Skeletal muscle cell (primary cell): ENCODE results near the gene LAMB4.
A peak's percentile ranks its signal among the peaks of the same experiment; 100 is the strongest.

Experiments used
- DNase-seq: peaks from one replicate; pipeline ENCODE4 v3.0.0-alpha.2; 2010; ENCODE audit warnings: low read depth
- H3K4me3 ChIP-seq: 2 replicates; pipeline ENCODE4 v1.5.1; 2011; ENCODE audit warnings: low read depth, mild to moderate bottlenecking, control low read depth, low read length, moderate library complexity

Gene LAMB4

DNA sequence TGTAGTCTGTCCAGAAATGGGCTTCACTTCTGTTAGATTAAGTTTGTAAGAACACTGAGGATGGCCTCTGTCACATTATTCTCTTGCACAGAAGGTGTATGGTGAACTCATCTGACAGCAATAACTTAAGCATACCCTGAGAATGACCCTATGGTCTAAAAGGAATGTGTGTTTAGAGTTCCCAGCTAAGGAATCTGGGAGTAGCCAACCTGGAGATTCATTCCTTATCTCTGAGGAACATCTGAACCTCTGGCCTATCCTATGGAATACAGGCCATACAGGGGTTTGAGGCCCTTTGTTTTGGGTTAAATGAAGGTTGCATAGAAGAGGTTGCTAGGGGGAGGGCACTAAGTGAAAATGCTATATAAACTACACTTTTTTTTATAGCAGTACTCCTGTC, 41.4 kb downstream of the LAMB4 start:
- H3K4me3 ChIP-seq, result no peak overlapping the region
- no peak for DNase-seq

DNA sequence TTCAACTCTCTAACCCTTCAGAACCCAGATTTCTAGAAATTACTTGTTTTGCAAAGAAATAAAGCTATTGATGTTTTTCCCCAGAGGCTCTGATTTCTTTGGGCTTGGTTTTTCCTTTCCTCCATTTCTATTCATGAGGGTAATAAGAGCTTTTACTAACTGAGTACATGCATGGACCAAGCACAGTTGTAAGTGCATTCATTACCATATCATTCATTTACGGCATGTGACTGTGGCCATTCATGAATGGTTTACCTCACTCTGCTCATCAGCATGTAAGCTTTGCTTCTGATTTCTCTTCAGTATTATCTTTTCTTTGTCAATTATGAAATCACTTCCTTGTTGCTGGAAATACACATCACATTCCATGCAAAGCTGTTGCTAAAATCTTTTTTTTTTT, 42.4 kb downstream of the LAMB4 start:
- no peak for DNase-seq

DNA sequence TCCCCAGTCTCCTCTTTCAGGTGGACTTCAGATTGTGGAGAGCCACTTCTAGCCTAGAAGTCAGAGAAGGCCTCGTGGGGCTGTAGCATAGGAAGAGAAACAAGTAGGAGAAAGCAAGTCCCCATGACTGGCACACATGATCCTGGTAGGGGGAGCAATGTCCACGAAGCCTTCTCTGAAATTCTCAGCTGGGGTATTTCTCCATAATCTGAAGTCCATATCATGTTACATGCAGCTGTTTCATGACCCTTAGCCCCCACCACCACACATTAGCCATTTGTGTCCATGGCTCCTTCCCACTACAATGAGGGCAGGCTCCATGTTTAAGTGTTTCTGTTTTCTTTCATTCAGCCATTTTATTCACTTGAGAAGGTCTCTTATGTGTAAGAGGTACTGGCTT, 43.2 kb downstream of the LAMB4 start:
- H3K4me3 ChIP-seq, result no peak overlapping the region
- no peak for DNase-seq

More for the DNA sequence above, 42.4 kb downstream of the LAMB4 start:
- H3K4me3 ChIP-seq, result no peak overlapping the region

DNA sequence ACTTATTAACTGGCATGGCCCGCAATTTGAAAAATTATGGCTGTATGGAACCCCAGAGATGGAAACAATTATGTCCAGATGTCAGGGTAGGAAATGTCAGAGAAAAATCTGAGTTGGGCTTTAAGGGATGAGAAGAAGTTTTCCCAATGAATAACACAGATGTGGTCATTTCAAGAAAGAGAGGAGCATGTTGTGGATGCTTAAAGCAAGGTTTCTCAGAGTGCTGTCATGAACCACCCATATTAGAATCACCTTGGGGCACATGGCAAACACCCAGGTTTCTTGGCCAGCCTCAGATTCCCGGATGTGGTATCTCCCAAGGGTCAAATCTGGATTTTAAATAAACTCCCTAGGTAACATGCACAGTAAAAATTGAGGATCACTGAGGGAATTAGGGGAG, 43.6 kb downstream of the LAMB4 start:
- DNase-seq, result no peak
- H3K4me3 ChIP-seq, result no peak overlapping the region

DNA sequence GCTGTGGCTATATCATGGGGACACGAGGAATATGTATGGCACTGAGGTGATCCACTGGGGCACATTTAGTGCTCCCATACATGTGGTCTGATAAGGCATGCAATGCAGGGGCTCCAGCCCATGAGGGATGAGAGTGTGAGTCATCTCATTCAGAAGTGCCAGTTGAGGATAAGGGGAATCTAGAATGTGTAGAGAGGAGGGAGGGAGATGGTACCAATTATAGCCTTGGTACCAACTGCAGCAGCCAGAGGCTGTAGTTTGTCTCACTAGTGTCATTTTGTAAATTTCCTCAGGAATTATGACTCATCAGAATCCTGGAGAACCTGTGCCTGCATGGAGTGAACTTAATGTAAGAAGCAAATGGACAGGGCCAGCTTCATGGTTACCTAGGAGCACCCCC, 46.2 kb downstream of the LAMB4 start:
- DNase-seq, result no peak
- H3K4me3 ChIP-seq, result no peak overlapping the region

DNA sequence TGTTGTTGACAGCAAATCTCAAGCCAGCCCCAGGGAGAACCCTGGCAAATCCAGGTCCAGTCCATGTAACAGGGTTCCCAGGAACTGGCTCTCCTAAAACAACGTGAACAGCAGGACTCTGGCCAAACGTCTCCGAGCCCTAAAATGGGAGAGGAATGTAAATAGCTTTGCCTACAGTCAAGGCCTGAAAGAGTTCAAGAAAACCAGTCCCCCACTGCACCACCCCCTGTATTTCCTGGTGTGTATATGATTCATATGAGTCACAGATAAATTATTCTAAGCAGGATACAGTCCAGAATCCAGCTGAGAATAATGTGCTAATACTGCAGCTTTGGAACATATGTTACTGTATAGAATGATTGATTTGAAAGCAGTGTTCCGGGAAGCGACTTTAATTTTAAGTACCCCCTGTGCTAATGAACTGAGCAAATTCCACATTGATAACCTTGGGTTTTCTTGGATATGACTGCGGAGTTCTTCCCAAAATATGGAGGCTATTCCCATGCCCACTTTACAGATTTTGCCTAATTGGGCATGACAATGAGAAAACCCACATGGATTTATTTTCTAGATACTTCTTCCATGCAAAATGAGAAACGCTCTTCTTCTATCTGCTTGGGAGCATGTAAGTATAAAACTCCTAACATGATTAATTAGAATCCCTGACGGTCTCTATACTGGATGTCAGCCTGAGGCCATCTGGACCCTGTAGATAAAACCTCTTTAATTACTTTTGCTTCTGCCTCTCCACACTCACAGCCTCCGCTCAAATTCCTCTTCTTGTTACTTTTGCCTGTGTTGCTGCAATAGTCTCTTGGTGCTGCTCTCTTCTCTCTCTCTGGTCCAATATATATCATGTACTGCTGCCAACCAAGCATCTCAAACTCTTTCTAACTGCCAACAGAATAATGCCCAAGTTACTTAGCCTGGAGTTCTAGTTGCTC, 50.2 kb downstream of the LAMB4 start:
- DNase-seq, result peak; percentile 83

DNA sequence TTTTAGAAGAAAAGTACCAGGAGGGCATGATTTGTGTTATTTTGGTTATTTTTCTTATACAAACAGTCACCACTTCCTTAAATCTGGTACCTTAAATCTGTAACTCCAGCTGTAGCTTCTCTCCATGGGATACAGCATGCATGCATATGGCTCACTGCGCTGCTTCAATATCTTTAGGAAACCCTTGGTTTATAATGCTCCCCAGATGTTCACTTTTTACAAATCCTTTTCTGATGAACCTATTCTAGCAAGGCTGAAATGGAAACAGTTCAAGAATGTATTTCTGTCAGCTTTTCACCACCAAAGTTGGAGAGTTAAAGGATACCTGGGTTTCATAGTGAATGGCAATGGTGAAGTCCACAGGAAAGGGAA, 50.9 kb downstream of the LAMB4 start:
- H3K4me3 ChIP-seq, result no peak overlapping the region
- DNase-seq, result no peak

More for the DNA sequence above, 50.2 kb downstream of the LAMB4 start:
- no peak overlapping the region for H3K4me3 ChIP-seq

DNA sequence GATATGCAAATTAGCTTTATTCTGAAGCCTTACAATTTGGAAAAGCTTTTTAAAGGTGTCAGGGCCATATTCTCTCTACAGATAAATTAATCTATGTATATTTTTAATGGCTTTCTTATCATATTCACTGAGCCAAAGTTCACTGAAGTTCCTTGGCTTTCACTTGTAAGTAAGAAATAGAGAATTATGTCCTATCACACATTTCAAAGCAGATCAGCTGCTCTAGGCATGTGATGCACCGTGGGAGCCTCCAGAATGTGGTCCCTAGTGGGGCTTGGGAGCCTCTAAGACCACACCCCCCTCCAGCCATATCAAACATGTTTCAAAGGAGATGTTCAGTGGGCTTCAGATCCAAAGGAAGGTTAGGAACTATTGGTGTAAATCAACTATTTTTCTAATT, 51.5 kb downstream of the LAMB4 start:
- no peak overlapping the region for H3K4me3 ChIP-seq
- DNase-seq, result no peak

DNA sequence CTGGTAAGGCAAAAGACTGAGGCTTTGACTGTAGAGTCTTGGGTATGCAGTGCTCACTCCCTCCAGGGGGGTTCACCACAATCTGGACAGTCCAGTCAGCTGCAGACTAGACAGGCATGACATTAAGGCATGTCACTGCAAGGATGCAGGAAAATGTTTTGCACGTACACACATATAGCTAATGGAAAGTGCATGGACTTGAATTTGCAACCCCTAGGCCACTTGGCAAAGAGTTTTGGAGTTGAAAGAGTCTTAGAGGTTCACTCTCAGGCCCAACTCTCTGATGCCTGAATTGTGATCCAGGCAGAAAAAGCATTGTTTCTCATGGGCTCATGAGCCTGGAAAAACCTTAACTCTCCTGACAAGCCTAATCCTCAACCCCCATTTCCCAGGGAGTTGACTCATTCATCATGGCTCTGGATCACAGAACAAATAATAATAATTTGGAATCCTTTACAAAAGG, 51.9 kb downstream of the LAMB4 start:
- H3K4me3 ChIP-seq, result no peak overlapping the region
- DNase-seq, result no peak

DNA sequence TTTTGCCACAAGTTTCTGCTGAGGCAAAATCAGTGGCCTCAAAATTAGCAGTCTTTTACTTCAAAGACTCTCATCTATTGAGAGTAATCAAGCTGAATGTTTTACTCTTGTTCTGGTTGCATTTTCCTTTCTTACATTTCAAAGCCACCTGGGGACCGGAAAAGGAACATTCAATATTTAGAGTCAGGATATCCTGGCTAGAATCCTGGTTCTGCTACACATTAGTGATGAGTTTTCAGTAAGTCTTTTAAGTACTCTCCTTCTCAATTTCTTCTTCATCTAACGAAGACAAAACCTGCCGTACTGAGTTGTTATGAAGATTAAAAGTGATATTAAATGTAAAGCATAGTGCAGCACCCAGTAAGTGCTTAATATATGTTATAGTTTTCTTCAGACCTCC, 52.5 kb downstream of the LAMB4 start:
- H3K4me3 ChIP-seq, result no peak overlapping the region
- no peak for DNase-seq

DNA sequence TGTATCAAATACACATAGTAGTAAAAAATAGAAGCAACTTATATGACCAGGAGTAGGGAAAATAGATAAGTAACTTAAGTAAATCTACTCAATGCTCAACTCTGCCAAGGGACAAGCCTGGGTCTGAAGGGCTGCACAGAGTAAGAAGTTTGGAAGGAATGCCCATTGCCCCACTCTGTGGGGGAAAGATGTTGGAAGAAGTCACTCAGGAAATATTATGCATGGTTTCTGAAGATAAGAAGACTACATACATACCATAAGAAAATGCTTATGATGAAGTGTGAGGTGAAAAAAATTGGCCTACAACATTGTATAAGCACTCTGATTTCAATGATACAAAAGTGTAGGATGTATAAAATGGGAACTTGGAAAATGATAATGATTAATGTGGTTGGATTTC, 54.0 kb downstream of the LAMB4 start:
- no peak for DNase-seq
- H3K4me3 ChIP-seq, result no peak overlapping the region

DNA sequence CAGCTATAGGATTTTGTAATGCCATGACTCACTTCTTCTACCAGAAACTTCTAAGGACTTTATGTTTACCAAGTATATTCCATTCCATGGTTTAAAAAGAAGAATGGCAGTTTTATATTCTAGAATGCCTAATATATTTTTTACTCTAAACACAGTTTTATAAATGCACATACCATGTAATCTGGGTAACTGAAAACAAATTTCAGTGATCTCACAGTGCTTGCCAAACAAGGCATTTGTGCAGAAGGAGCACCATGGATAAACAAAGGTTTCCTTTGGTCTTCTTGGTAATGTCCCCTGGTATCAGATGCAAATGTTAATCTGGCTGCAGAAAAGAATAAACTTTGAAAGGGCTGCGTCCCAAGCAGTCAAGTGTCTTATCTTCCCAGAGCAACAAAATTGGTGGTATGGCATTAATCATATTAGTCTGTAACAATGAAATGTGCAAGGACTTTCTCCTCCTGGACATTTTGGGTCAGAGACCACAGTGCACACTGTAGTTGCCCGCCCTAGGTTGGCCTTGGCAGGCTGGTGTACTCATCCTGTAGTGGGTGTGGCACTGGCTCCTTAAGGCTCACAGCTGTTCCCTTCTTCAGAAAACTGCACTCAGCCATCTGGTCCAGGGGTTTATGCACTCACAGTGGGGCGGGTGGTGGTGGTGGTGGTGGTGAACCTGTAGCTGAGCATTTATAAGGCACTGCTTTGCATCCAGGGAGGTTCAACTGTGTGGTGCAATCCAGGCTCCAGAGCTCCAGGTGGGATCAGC, 56.7 kb downstream of the LAMB4 start:
- H3K4me3 ChIP-seq, result no peak overlapping the region
- DNase-seq, result no peak

DNA sequence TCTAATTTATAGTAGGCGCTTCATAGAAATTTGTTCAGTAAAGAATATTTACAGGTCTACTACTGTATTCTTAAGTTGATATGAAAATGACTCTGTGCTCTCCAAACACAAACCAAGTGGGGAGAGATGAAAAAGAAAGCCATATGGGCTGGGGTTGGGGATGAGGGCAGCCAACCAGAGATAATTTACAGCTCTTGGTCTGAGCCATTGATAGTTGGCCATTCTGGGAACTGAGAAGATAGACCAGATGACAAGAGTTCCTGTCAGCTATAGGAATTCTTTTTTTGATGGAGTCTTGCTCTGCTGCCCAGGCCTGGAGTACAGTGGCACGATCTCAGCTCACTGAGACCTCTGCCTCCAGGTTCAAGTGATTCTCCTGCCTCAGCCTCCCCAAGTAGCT, 57.4 kb downstream of the LAMB4 start:
- H3K4me3 ChIP-seq, result no peak overlapping the region
- no peak for DNase-seq

DNA sequence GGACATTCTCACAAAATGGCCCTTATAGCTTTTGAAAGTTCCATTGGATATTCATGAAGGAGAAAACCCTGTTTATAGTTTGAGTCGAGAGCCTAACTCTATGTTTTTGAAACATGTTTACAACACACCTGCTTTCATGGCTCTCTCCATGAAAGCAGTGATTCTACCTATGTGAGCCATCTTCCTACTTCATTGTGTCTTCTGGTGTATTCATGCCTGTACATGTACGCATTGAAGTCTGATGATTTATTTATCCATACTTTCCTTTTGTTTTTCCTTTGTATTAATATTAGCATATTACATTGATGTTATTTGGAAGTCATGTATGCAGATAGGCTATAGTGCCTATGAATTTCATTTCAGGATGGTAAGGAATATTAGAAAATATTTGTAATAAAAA, 58.0 kb downstream of the LAMB4 start:
- DNase-seq, result no peak
- no peak overlapping the region for H3K4me3 ChIP-seq

DNA sequence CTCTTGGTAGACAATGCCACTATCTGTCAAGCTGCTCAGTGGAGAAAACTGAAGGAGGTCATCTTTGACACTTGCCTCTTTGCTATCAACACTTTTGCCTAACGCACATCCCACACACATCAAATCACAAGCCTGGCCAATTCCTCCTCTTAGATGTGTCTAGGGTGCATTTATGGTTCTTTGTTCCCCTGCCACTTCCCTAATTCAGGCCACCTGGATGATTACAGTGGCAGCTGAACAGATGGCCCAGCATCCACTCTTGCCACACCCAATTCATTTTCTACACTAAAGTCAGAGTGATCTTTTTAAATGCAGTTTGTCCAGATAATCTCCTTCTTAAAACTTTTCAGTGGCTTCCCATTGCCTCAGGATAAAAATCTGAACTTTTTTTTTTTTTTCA, 58.6 kb downstream of the LAMB4 start:
- H3K4me3 ChIP-seq, result no peak overlapping the region
- no peak for DNase-seq

DNA sequence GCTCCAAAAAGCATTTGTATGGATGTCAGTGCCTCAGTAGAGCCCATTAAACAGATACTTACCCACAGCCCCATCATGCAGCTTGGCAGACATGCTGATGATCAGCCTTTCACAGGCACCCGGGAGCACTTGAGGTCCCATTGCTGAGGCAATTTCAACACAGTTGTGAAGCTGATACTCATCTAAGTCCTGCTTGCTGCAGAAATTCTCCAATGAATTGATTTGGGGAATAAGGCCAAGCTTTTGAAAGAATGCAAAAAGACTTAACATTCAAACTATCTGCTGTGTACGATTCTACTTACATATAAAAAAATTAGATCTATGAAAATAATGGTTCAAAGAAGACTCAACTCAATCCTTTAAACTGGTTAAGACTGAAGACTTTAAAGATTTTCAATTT, 60.5 kb downstream of the LAMB4 start:
- no peak for DNase-seq
- H3K4me3 ChIP-seq, result no peak overlapping the region

DNA sequence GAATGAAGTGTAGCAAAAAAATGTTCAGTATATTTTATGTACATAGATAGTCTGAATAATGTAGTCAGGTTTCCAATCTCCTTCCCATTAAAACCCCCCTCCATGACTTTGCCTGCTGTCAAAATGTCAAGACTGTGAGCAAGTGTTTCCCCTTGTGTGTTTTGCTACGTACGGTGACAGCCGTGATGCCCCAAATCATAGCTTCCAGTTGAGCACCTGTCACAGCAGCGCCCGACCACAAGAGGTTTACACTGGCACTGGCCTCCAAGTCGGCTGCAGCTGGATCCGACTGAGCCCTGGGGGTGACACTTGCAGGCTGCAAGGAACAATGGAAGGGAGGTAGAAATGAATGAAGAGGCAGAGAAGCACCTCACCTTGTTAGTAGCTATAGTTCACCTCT, 62.3 kb downstream of the LAMB4 start:
- no peak for DNase-seq
- no peak overlapping the region for H3K4me3 ChIP-seq

DNA sequence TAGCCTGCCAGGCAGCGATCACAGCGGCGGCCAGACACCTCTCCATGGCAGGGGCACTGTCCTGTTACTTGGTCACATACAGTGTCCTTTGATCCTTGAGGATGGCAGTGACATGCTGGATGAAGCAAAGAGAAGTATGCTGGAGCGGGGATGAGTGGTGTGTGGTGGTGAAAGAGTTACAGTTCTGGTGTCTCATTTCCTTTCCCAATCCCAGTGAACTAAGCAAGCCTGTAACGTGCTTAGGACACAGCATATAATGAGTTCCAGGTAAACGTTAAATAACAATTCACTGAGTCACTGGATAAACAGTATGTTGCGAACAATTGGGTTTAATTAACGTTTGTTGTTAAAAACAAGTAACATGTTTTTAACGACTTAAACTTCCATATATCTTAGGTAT, 63.7 kb downstream of the LAMB4 start:
- no peak for DNase-seq
- no peak overlapping the region for H3K4me3 ChIP-seq

DNA sequence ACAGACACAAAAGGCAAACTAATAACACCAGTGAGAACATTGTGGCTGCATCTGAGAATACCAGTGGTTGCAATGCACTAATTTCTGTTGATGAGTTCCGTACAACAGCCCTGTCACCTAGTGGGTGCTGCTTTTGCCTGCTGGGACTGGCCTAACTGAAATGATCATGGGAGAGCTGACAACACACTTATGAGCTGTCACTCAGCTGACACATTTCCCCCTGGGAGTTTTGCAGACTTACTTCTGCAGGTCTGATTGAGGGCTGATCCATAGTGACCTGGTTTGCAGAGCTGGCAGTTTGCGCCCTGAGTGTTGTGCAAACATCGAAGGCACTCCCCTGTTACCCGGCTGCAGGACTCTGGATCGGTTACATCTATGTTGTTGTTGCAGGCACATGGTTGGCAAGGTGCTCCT, 66.6 kb downstream of the LAMB4 start:
- no peak for DNase-seq

DNA sequence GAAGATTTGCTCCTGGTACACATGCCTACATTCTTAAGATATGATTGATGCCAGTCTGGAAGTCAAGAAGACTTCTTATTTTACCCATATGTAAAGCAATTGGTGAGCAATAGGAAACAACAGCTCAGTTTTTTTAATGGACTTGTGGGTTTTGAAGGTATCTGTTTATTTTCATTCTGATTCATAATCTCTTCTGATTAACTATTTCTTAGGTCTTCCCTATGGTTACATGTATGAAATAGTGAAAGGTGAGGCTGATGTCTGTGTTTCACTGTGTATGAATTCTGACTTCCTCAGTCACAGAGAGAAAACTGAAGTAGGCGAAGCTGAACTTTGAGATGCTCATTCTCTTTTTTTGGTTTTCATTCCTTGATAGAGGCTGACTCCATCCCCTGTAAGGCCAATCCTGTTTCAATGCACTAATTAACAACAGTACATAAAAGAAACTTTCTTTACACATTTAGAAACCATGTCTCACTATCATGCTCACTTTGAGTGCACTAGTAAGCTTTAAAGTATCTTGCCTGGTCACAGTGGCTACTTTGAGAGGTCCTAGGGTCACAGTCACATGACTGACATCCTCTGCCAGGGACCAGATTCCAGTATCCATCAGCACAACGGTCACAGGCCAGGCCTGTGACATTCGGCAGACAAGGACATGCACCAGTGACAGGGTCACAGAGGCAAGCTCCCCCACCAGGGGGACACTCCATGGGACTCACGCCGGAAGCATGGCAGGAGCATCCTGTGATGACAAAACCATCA, 67.7 kb downstream of the LAMB4 start:
- DNase-seq, result no peak
- H3K4me3 ChIP-seq, result no peak overlapping the region

More for the DNA sequence above, 66.6 kb downstream of the LAMB4 start:
- H3K4me3 ChIP-seq, result no peak overlapping the region
